ENCODE results near the gene CRKL. TPM values are rescaled to one million over a fixed set of nuclear protein-coding genes. Genes with fewer than 3 reads are reported as not detected.

The CRKL gene
- total RNA-seq, 1 experiment from 2014 or later, result 82.7 TPM

GRCh38 chr22:20882855-20883254 lies 34.4 kb upstream of the CRKL start:
- peaks cover 25% of the 10 kb centered on the region for H3K36me3 Mint-ChIP-seq (ENCODE audit: insufficient read depth, unreplicated experiment)
- intact Hi-C loops (cut with micrococcal nuclease; ENCODE audit: unreplicated experiment), result loop anchor here (10.0 kb wide), 1 partner anchor 108 kb away; the partner anchor contains the start of gene SERPIND1
- no peaks in the 10 kb centered on the region for H3K27me3 Mint-ChIP-seq (ENCODE audit: insufficient read depth, unreplicated experiment)
- ChIA-PET CTCF (interaction anchor here (0.7 kb wide), 1 partner anchor 155 kb away, joined by 3 read pairs; no protein-coding TSS in a partner anchor), POLR2A (no interaction called here)
- H3K4me3 Mint-ChIP-seq (ENCODE audit: unreplicated experiment), result no peak overlapping the region
- Histone ChIP-seq H3K4me1 (peaks cover 15% of the 10 kb centered on the region; the same call in 1 of the 2 replicates), H3K36me3 (ENCODE audit: control insufficient read depth, insufficient read depth, low read length) (no peaks in the 10 kb centered on the region), H3K9me3 (no peaks in the 10 kb centered on the region), H3K27me3 (replicated peaks; ENCODE audit: control insufficient read depth, insufficient read depth, low read length) (no peaks in the 10 kb centered on the region), H3K4me3 (ENCODE audit: low read depth, low read length) (no peak overlapping the region)
- H3K4me1 Mint-ChIP-seq (ENCODE audit: low read depth, unreplicated experiment), result peaks cover 16% of the 10 kb centered on the region
- no peak for DNase-seq
- H3K27ac Mint-ChIP-seq (ENCODE audit: unreplicated experiment), result no peak overlapping the region
- no TSS peak for BruUV-seq (replicated peaks)
- H3K9me3 Mint-ChIP-seq (ENCODE audit: unreplicated experiment), result no peaks in the 10 kb centered on the region
- no peak for TF ChIP-seq CTCF (IDR thresholded peaks at IDR 0.05; ENCODE audit: insufficient read depth in 1 of 2, low read depth in 1 of 2, low read length in 1 of 2, severe bottlenecking in 1 of 2, unreplicated experiment in 1 of 2)

- CTCF ChIA-PET, result interaction anchor here (0.6 kb wide), 1 partner anchor 25 kb away, joined by 3 read pairs; no protein-coding TSS in a partner anchor
- no peak for TF ChIP-seq CTCF (IDR thresholded peaks at IDR 0.05; ENCODE audit: insufficient read depth in 1 of 2, low read depth in 1 of 2, low read length in 1 of 2, severe bottlenecking in 1 of 2, unreplicated experiment in 1 of 2)
- H3K4me1 ChIP-seq, result peaks cover 15% of the 10 kb centered on the region; the same call in 1 of the 2 replicates
- no peak for DNase-seq
- intact Hi-C loops (cut with micrococcal nuclease; ENCODE audit: unreplicated experiment), result loop anchor here (10.0 kb wide), 1 partner anchor 110 kb away; the partner anchor contains the start of gene SERPIND1
- Mint-ChIP-seq H3K27me3 (ENCODE audit: insufficient read depth, unreplicated experiment) (no peaks in the 10 kb centered on the region), H3K4me1 (ENCODE audit: low read depth, unreplicated experiment) (peaks cover 16% of the 10 kb centered on the region), H3K9me3 (ENCODE audit: unreplicated experiment) (no peaks in the 10 kb centered on the region), H3K4me3 (ENCODE audit: unreplicated experiment) (no peak overlapping the region), H3K36me3 (ENCODE audit: insufficient read depth, unreplicated experiment) (peaks cover 35% of the 10 kb centered on the region), H3K27ac (ENCODE audit: unreplicated experiment) (no peak overlapping the region)
- H3K36me3 ChIP-seq (ENCODE audit: control insufficient read depth, insufficient read depth, low read length), result no peaks in the 10 kb centered on the region; the same call in 1 of the 2 replicates
- H3K27me3 ChIP-seq (replicated peaks; ENCODE audit: control insufficient read depth, insufficient read depth, low read length), result no peaks in the 10 kb centered on the region
- POLR2A ChIA-PET, result no interaction called here
- BruUV-seq (replicated peaks), result no TSS peak
- H3K4me3 ChIP-seq (ENCODE audit: low read depth, low read length), result no peak overlapping the region
- no peaks in the 10 kb centered on the region for H3K9me3 ChIP-seq
Measured at GRCh38 chr22:20884454-20884853, 32.8 kb upstream of the CRKL start.

- no peaks in the 10 kb centered on the region for H3K9me3 Mint-ChIP-seq (ENCODE audit: unreplicated experiment)
- H3K27me3 Mint-ChIP-seq (ENCODE audit: insufficient read depth, unreplicated experiment), result no peaks in the 10 kb centered on the region
- no TSS peak for BruUV-seq (replicated peaks)
- Histone ChIP-seq H3K27me3 (replicated peaks; ENCODE audit: control insufficient read depth, insufficient read depth, low read length) (no peaks in the 10 kb centered on the region), H3K36me3 (ENCODE audit: control insufficient read depth, insufficient read depth, low read length) (no peaks in the 10 kb centered on the region; the same call in 1 of the 2 replicates), H3K9me3 (no peaks in the 10 kb centered on the region), H3K4me3 (ENCODE audit: low read depth, low read length) (no peak overlapping the region), H3K4me1 (peaks cover 15% of the 10 kb centered on the region; the same call in 1 of the 2 replicates)
- TF ChIP-seq CTCF (IDR thresholded peaks at IDR 0.05; ENCODE audit: insufficient read depth in 1 of 2, low read depth in 1 of 2, low read length in 1 of 2, severe bottlenecking in 1 of 2, unreplicated experiment in 1 of 2), result no peak
- DNase-seq, result no peak
- peaks cover 37% of the 10 kb centered on the region for H3K36me3 Mint-ChIP-seq (ENCODE audit: insufficient read depth, unreplicated experiment)
- peak overlapping the region; percentile 97 for H3K27ac Mint-ChIP-seq (ENCODE audit: unreplicated experiment)
- POLR2A ChIA-PET, result interaction anchor here (0.7 to 1.0 kb wide), 3 partner anchors 21 to 66 kb away, joined by 3 to 6 read pairs (median 5); no protein-coding TSS in a partner anchor
- CTCF ChIA-PET, result interaction anchor here (0.6 to 1.7 kb wide), 27 partner anchors 8 to 218 kb away, joined by 3 to 36 read pairs (median 5); partner anchors contain the start of genes CRKL, LZTR1 and THAP7
- intact Hi-C loops (cut with micrococcal nuclease; ENCODE audit: unreplicated experiment), result loop anchor here (1.0 to 10.0 kb wide), 6 partner anchors 18 to 117 kb away; partner anchors contain the start of genes CRKL, SERPIND1 and THAP7
- peaks cover 16% of the 10 kb centered on the region for H3K4me1 Mint-ChIP-seq (ENCODE audit: low read depth, unreplicated experiment)
- H3K4me3 Mint-ChIP-seq (ENCODE audit: unreplicated experiment), result peak overlapping the region; percentile 63
Measured at GRCh38 chr22:20885017-20885556, 32.1 kb upstream of the CRKL start.
